Coronary artery (tissue), 2 donors: ENCODE measurements around the gene SCN5A.
A peak's percentile ranks its signal among the peaks of the same experiment; 100 is the strongest.

Experiments
- DNase-seq: peaks from one replicate; pipeline ENCODE4 v3.0.0-alpha.2; 2017; ENCODE audit warnings: low spot score
- H3K27ac ChIP-seq, 2 donors: fragments of 200-600 bp; sonication (generic); one replicate each; pipeline ENCODE4 v1.5.1; 2016 to 2019
- H3K4me3 ChIP-seq: fragments of 200-600 bp; sonication (generic); 2 replicates; pipeline ENCODE4 v1.5.1; 2016; ENCODE audit warnings: mild to moderate bottlenecking, moderate library complexity
- CTCF ChIP-seq: fragments of 200-600 bp; sonication (generic); IDR thresholded peaks from one replicate; pipeline ENCODE4 v1.5.1; 2019; ENCODE audit warnings: antibody characterized with exemption

Gene SCN5A

GRCh38 chr3:38653685-38654537 lies 4.4 kb upstream of the SCN5A start:
- TF ChIP-seq CTCF, result no peak
- Histone ChIP-seq H3K27ac (no peak overlapping the region), H3K4me3 (no peak overlapping the region)
- no peak for DNase-seq

GRCh38 chr3:38652934-38653333 lies 3.4 kb upstream of the SCN5A start:
- H3K27ac ChIP-seq, result no peak overlapping the region
- TF ChIP-seq CTCF, result no peak

GRCh38 chr3:38651153-38651789 lies 1.8 kb upstream of the SCN5A start:
- DNase-seq, result peak; percentile 72
- H3K4me3 ChIP-seq, result peak overlapping the region; percentile 22
- no peak overlapping the region for H3K27ac ChIP-seq
- peak; percentile 87 for TF ChIP-seq CTCF

More at GRCh38 chr3:38652934-38653333, 3.4 kb upstream of the SCN5A start:
- no peak for DNase-seq
- H3K4me3 ChIP-seq, result no peak overlapping the region

- TF ChIP-seq CTCF, result no peak
- DNase-seq, result no peak
- peak overlapping the region; percentile 80 for H3K4me3 ChIP-seq
- no peak overlapping the region for H3K27ac ChIP-seq
Observed at GRCh38 chr3:38650248-38650951, 913 bp upstream of the SCN5A start.

- H3K27ac ChIP-seq, result no peak overlapping the region
- no peak for TF ChIP-seq CTCF
- H3K4me3 ChIP-seq, result peak overlapping the region; percentile 80
- peak; percentile 71 for DNase-seq
Observed at GRCh38 chr3:38648659-38649499, 608 bp downstream of the SCN5A start.

- no peak for TF ChIP-seq CTCF
- H3K4me3 ChIP-seq, result peak overlapping the region; percentile 80
- H3K27ac ChIP-seq, result no peak overlapping the region
- DNase-seq, result no peak
Observed at GRCh38 chr3:38648024-38648658, 1.3 kb downstream of the SCN5A start.
